BJ (cell line): ENCODE measurements around the gene FGF14. TPM values are rescaled to one million over a fixed set of nuclear protein-coding genes. Genes with fewer than 3 reads are reported as not detected.

ENCODE experiments used
- CTCF ChIA-PET: fragments of 350-600 bp; formaldehyde crosslinking; extraction: SDS; loops from one replicate; lab custom pipeline; 2021; ENCODE audit warnings: antibody characterized with exemption, inconsistent platforms; lab: Yijun Ruan, JAX
- POLR2A ChIA-PET: fragments of 300-600 bp; sonication (Branson Sonifier 250); formaldehyde crosslinking; extraction: SDS; loops from one replicate; lab custom pipeline; 2021; ENCODE audit warnings: antibody characterized with exemption; lab: Charles Lee
- DNase-seq: peaks from one replicate; pipeline ENCODE4 v3.0.0-alpha.2; 2011; ENCODE audit warnings: low read depth
- H3K27me3 ChIP-seq: 2 replicates; pipeline ENCODE4 v1.6.0; 2011; ENCODE audit warnings: low read length; ENCODE audit not compliant: control insufficient read depth, insufficient read depth
- H3K36me3 ChIP-seq: 2 replicates; pipeline ENCODE4 v1.5.1; 2011; ENCODE audit warnings: low read length; ENCODE audit not compliant: control insufficient read depth, insufficient read depth
- H3K4me3 ChIP-seq: 2 replicates; pipeline ENCODE4 v1.5.1; 2011; ENCODE audit warnings: low read depth, mild to moderate bottlenecking, control low read depth, low read length
- polyA plus RNA-seq: library from polyadenylated mRNA; depleted of rRNA; stranded (reverse); fragments of >200 nt; gene quantifications from 2 replicates; pipeline ENCODE4 v1.2.3, GENCODE V29; 2011
- TF ChIP-seq, protein P1 (sequence below): IDR thresholded peaks from 2 replicates; pipeline ENCODE4 v1.5.1; 2011; ENCODE audit warnings: low read depth, mild to moderate bottlenecking, control low read depth, inconsistent platforms, low read length, moderate library complexity; ENCODE audit not compliant: insufficient read depth

FGF14 gene
- polyA plus RNA-seq, 1 experiment: 0.01 TPM

DNA sequence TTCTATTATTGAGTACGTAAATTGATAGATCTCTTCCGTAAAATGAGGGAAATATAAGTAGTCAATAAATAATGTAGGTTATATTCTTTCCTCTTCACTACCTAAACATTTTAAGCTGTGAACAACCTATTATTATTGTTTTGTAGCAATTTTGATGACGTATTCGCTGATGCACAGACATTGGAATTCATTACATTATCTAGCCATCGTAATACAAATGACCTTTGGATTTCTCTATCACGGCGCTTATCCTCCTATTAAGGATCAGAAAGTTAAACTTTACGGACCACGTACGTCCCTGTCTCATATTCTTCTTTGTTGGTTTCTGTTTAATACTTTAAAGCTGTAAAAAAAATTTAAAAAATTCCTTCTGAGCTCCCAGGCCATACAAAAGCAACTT is 684.5 kb downstream of the FGF14 start:
- H3K27me3 ChIP-seq: no peaks in the 10 kb centered on the region
- ChIA-PET CTCF (interaction anchor here (0.8 kb wide), 1 partner anchor 573 kb away, joined by 3 read pairs; no protein-coding TSS in a partner anchor), POLR2A (no interaction called here)
- TF ChIP-seq, protein P1, sequence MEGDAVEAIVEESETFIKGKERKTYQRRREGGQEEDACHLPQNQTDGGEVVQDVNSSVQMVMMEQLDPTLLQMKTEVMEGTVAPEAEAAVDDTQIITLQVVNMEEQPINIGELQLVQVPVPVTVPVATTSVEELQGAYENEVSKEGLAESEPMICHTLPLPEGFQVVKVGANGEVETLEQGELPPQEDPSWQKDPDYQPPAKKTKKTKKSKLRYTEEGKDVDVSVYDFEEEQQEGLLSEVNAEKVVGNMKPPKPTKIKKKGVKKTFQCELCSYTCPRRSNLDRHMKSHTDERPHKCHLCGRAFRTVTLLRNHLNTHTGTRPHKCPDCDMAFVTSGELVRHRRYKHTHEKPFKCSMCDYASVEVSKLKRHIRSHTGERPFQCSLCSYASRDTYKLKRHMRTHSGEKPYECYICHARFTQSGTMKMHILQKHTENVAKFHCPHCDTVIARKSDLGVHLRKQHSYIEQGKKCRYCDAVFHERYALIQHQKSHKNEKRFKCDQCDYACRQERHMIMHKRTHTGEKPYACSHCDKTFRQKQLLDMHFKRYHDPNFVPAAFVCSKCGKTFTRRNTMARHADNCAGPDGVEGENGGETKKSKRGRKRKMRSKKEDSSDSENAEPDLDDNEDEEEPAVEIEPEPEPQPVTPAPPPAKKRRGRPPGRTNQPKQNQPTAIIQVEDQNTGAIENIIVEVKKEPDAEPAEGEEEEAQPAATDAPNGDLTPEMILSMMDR: no peak
- DNase-seq: no peak
- no peak overlapping the region for H3K4me3 ChIP-seq
- no peaks in the 10 kb centered on the region for H3K36me3 ChIP-seq

DNA sequence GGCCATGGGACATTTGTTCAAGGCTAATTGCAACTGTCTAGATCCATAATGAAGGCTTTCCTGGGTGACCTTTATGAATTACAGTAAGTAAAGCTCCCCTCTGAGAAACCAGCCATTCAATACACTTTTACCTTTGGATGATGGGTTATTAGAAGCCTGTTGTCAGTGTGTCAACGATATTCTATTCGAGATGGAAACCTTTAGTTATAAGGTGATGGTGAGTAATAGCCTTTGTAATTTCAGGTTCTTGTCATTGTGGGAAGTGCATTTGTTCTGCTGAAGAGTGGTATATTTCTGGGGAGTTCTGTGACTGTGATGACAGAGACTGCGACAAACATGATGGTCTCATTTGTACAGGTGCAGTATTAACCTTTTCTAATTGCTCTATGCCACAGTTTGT is 687.7 kb downstream of the FGF14 start:
- CTCF ChIA-PET: no interaction called here
- Histone ChIP-seq H3K4me3 (no peak overlapping the region), H3K27me3 (no peaks in the 10 kb centered on the region), H3K36me3 (no peaks in the 10 kb centered on the region)
- POLR2A ChIA-PET: no interaction called here
- TF ChIP-seq, protein P1: no peak
- DNase-seq: no peak

DNA sequence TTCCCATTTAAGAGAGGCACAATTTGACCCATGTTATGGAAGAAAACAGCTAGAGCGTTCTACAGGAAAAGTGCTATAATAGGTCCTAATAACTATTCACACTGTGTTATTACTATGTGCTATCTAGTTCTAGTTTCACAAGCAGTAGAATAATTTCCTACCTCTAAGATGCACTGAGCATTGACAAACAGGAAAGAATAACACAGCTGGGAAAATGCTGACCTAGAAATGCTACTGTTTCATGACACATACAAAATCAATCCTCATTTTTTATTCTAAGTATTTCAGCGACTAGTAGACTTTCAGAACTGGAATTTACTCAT is 689.9 kb downstream of the FGF14 start:
- TF ChIP-seq, protein P1: no peak
- Histone ChIP-seq H3K36me3 (peaks cover 4% of the 10 kb centered on the region; the same call in 1 of the 2 replicates), H3K27me3 (no peaks in the 10 kb centered on the region), H3K4me3 (no peak overlapping the region)
- ChIA-PET POLR2A (no interaction called here), CTCF (interaction anchor here (1.0 kb wide), 1 partner anchor 13 kb away, joined by 4 read pairs; no protein-coding TSS in a partner anchor)
- no peak for DNase-seq

DNA sequence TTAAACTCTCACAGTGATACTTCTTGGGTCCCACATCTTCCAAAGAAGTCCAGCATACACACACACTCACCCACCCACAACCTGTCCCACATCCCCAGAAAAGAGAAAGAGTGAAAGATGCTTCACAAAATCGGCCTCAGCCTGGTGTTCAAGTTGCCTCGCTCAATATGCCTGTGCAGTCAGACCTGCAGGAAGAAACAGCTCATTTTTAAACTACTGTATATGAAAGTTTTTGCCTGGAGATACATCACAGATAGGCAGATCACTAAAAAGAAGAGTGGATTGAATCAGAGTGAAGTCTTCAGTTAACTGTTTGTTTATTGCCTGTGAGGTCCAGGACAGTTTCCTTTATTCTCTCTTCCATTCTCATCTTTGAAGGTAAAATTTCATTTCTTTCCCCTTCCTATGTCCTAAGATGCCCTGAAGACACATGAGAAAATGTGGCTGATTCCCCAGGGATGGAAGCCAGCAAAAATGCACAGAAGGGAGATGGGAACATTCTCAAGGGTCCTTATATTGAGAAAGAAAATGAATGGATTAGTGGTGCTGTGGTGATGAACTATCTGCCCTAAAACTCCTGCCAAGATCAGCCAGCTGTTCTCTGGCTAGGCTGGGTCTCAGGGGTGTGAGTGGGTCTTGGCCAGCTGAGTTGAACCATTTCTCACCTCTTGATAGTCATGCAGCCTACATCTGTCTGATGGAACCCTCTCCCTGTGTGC is 690.4 kb downstream of the FGF14 start:
- Histone ChIP-seq H3K36me3 (peaks cover 4% of the 10 kb centered on the region; the same call in 1 of the 2 replicates), H3K27me3 (no peaks in the 10 kb centered on the region), H3K4me3 (no peak overlapping the region)
- ChIA-PET POLR2A (no interaction called here), CTCF (interaction anchor here (1.0 kb wide), 1 partner anchor 14 kb away, joined by 4 read pairs; no protein-coding TSS in a partner anchor)
- no peak for DNase-seq
- TF ChIP-seq, protein P1: no peak

DNA sequence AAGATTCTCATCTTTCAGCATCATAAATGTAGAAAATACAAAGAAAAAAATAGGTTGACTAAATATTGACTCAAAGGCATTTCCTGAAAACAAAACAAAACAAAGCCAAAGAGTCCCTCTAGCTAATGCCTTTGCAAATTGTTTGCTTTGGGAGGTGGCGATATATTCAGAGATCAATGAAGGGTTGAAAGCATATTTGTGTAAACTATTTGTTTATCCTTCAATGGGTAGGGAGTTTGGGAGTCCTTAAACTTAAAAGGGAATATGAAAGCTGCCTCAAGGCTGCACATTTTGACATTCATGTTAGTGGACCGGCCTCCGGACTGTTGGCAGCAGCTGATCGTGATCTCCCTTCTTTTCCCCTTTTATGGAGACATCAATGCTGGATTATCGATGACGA is 691.9 kb downstream of the FGF14 start:
- no peaks in the 10 kb centered on the region for H3K27me3 ChIP-seq
- CTCF ChIA-PET: no interaction called here
- TF ChIP-seq, protein P1: no peak
- POLR2A ChIA-PET: no interaction called here
- DNase-seq: no peak
- H3K36me3 ChIP-seq: peaks cover 4% of the 10 kb centered on the region; the same call in 1 of the 2 replicates
- H3K4me3 ChIP-seq: no peak overlapping the region
